HEK293 (cell line): ENCODE data around the gene PGAP1.

Experiments
- GFI1B ChIP-seq: fragments of 450-650 bp; formaldehyde crosslinking; IDR thresholded peaks from 2 replicates; pipeline ENCODE4 v1.5.1; 2016; ENCODE audit warnings: missing biosample characterization, missing genetic modification characterization
- HOXD13 ChIP-seq: sonication (generic); formaldehyde crosslinking; IDR thresholded peaks from 2 replicates; pipeline ENCODE4 v1.8.0; 2022; ENCODE audit warnings: missing genetic modification reagents, borderline replicate concordance
- KLF10 ChIP-seq: fragments of 450-650 bp; IDR thresholded peaks from 2 replicates; pipeline ENCODE4 v1.5.1; 2018; ENCODE audit warnings: missing biosample characterization, mild to moderate bottlenecking, missing genetic modification characterization
- KLF16 ChIP-seq: fragments of 450-650 bp; formaldehyde crosslinking; IDR thresholded peaks from 2 replicates; pipeline ENCODE4 v1.5.1; 2017; ENCODE audit warnings: missing biosample characterization, missing genetic modification characterization
- SCRT1 ChIP-seq: fragments of 450-650 bp; formaldehyde crosslinking; IDR thresholded peaks from 2 replicates; pipeline ENCODE4 v1.5.1; 2016; ENCODE audit warnings: missing biosample characterization, missing genetic modification characterization, borderline replicate concordance
- SP2 ChIP-seq: fragments of 450-650 bp; formaldehyde crosslinking; IDR thresholded peaks from 2 replicates; pipeline ENCODE4 v1.5.1; 2016; ENCODE audit warnings: missing biosample characterization, missing genetic modification characterization
- YY1 ChIP-seq: fragments of 450-650 bp; formaldehyde crosslinking; IDR thresholded peaks from 2 replicates; pipeline ENCODE4 v1.5.1; 2018; ENCODE audit warnings: missing biosample characterization, missing genetic modification characterization
- ZBTB17 ChIP-seq: fragments of 450-650 bp; formaldehyde crosslinking; IDR thresholded peaks from 2 replicates; pipeline ENCODE4 v1.5.1; 2016; ENCODE audit warnings: missing biosample characterization, missing genetic modification characterization
- ZBTB20 ChIP-seq: fragments of 450-650 bp; formaldehyde crosslinking; IDR thresholded peaks from 2 replicates; pipeline ENCODE4 v1.5.1; 2016; ENCODE audit warnings: missing biosample characterization, missing genetic modification characterization
- ZFP3 ChIP-seq: fragments of 450-650 bp; formaldehyde crosslinking; IDR thresholded peaks from 2 replicates; pipeline ENCODE4 v1.5.1; 2016; ENCODE audit warnings: low read depth, missing biosample characterization, missing genetic modification characterization
- ZNF10 ChIP-seq: fragments of 450-650 bp; formaldehyde crosslinking; IDR thresholded peaks from 2 replicates; pipeline ENCODE4 v1.5.1; 2017; ENCODE audit warnings: missing biosample characterization, missing genetic modification characterization
- ZNF114 ChIP-seq: fragments of 450-650 bp; formaldehyde crosslinking; IDR thresholded peaks from 2 replicates; pipeline ENCODE4 v1.5.0; 2017; ENCODE audit warnings: missing biosample characterization, missing genetic modification characterization
- ZNF133 ChIP-seq: fragments of 450-650 bp; formaldehyde crosslinking; IDR thresholded peaks from 2 replicates; pipeline ENCODE4 v1.5.1; 2016; ENCODE audit warnings: missing biosample characterization, missing genetic modification characterization
- ZNF146 ChIP-seq: fragments of 450-650 bp; formaldehyde crosslinking; IDR thresholded peaks from 2 replicates; pipeline ENCODE4 v1.5.1; 2016; ENCODE audit warnings: missing biosample characterization, missing genetic modification characterization
- ZNF19 ChIP-seq: fragments of 450-650 bp; formaldehyde crosslinking; IDR thresholded peaks from 2 replicates; pipeline ENCODE4; 2016; ENCODE audit warnings: missing biosample characterization, missing genetic modification characterization, low read depth
- ZNF221 ChIP-seq: fragments of 450-650 bp; formaldehyde crosslinking; IDR thresholded peaks from 2 replicates; pipeline ENCODE4 v1.5.1; 2017; ENCODE audit warnings: missing biosample characterization, missing genetic modification characterization, borderline replicate concordance
- ZNF266 ChIP-seq: fragments of 450-650 bp; formaldehyde crosslinking; IDR thresholded peaks from 2 replicates; pipeline ENCODE4 v1.5.1; 2016; ENCODE audit warnings: missing biosample characterization, missing genetic modification characterization, low read depth
- ZNF311 ChIP-seq: fragments of 450-650 bp; formaldehyde crosslinking; IDR thresholded peaks from 2 replicates; pipeline ENCODE4 v1.5.1; 2017; ENCODE audit warnings: missing biosample characterization, missing genetic modification characterization, borderline replicate concordance
- ZNF433 ChIP-seq: fragments of 450-650 bp; formaldehyde crosslinking; IDR thresholded peaks from 2 replicates; pipeline ENCODE4 v1.5.1; 2016; ENCODE audit warnings: missing biosample characterization, missing genetic modification characterization, low read depth
- ZNF561 ChIP-seq: fragments of 450-650 bp; IDR thresholded peaks from 2 replicates; pipeline ENCODE4 v1.5.1; 2018; ENCODE audit warnings: missing biosample characterization, missing genetic modification characterization, borderline replicate concordance
- ZNF624 ChIP-seq: fragments of 450-650 bp; formaldehyde crosslinking; IDR thresholded peaks from 2 replicates; pipeline ENCODE4 v1.5.1; 2017; ENCODE audit warnings: missing biosample characterization, missing genetic modification characterization
- ZNF629 ChIP-seq: fragments of 450-650 bp; formaldehyde crosslinking; IDR thresholded peaks from 2 replicates; pipeline ENCODE4 v1.5.1; 2017; ENCODE audit warnings: missing biosample characterization, missing genetic modification characterization
- ZNF776 ChIP-seq: fragments of 450-650 bp; formaldehyde crosslinking; IDR thresholded peaks from 2 replicates; pipeline ENCODE4 v1.5.0; 2017; ENCODE audit warnings: missing biosample characterization, missing genetic modification characterization, borderline replicate concordance
- ZSCAN16 ChIP-seq: fragments of 450-650 bp; formaldehyde crosslinking; IDR thresholded peaks from 2 replicates; pipeline ENCODE4 v1.5.1; 2016; ENCODE audit warnings: missing biosample characterization, missing genetic modification characterization
- TF ChIP-seq, protein P1 (sequence below): fragments of 450-650 bp; formaldehyde crosslinking; IDR thresholded peaks from 2 replicates; pipeline ENCODE4 v1.5.1; 2017; ENCODE audit warnings: missing biosample characterization, missing genetic modification characterization
- TF ChIP-seq, protein P2 (sequence below): fragments of 450-650 bp; IDR thresholded peaks from 2 replicates; pipeline ENCODE4 v1.5.1; 2018; ENCODE audit warnings: missing biosample characterization, mild to moderate bottlenecking, missing genetic modification characterization
- TF ChIP-seq, protein P3 (sequence below): fragments of 450-650 bp; IDR thresholded peaks from 2 replicates; pipeline ENCODE4 v1.5.1; 2018; ENCODE audit warnings: missing biosample characterization, missing genetic modification characterization
- TF ChIP-seq, protein P4 (sequence below): fragments of 450-650 bp; formaldehyde crosslinking; IDR thresholded peaks from 2 replicates; pipeline ENCODE4 v1.5.1; 2016; ENCODE audit warnings: missing biosample characterization, missing genetic modification characterization
- TF ChIP-seq, protein P5 (sequence below): fragments of 450-650 bp; formaldehyde crosslinking; IDR thresholded peaks from 2 replicates; pipeline ENCODE4 v1.5.1; 2017; ENCODE audit warnings: missing biosample characterization, missing genetic modification characterization
- TF ChIP-seq, protein P6 (sequence below): fragments of 450-650 bp; formaldehyde crosslinking; IDR thresholded peaks from 2 replicates; pipeline ENCODE4 v1.5.1; 2016; ENCODE audit warnings: missing biosample characterization, missing genetic modification characterization

The PGAP1 gene

DNA sequence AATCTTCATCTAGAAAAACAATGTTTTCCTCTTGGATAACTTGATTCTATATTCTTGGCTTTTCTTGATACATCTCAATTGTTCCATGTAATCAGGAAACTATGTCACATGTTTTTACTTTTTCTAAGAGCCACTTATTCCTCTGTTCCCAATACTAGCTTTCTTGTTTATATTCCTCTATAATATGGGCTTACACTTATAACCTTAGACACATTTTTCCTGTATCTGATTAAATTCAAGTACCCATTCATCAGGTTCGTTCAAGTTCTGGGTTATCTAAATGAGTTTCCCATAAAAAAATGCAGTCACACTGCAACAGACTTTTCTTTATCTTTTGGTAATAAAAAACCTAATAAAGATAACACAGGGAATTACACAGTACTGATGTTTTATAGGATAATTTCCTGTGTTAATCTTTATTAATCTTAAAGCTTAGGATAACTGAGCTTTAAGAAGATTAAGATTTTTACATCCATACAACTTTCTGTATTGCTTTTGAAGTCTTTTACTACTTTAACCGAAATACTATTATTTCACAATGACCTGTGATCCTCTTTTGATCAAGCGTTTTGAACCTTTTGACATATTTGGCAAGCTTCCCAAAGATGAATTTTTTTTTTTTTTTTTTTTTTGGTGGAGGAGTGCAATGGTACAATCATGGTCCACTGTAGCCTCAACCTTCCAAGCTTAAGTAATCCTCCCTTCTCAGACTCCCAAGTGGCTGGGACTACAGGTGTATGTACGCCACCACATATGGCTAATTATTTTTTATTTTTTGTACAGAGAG, 73.0 kb downstream of the PGAP1 start (continued):
- TF ChIP-seq ZNF433 (no peak), GFI1B (tag by site-specific recombination) (peak; percentile 35; the same call in 1 of the 2 replicates), ZNF266 (tag by site-specific recombination) (no peak), ZNF19 (tag by site-specific recombination) (0 out of 2 replicates have a peak, but pooled peaks have one; percentile 74), KLF16 (peak; percentile 79; the same call in 1 of the 2 replicates), ZNF776 (tag by site-specific recombination) (no peak), ZNF10 (tag by site-specific recombination) (peak; percentile 55; the same call in 1 of the 2 replicates), ZBTB20 (tag by site-specific recombination) (no peak), YY1 (tag by site-specific recombination) (peak; percentile 15; the same call in 1 of the 2 replicates), SCRT1 (tag by site-specific recombination) (peak; percentile 93), ZBTB17 (peak; percentile 74), HOXD13 (CRISPR knock-in tag) (peak; percentile 78), ZNF311 (tag by site-specific recombination) (no peak), ZNF624 (tag by site-specific recombination) (no peak), ZFP3 (no peak), ZSCAN16 (tag by site-specific recombination) (no peak), ZNF629 (peak; percentile 65), ZNF114 (no peak), ZNF146 (tag by site-specific recombination) (peak; percentile 4; the same call in 1 of the 2 replicates), ZNF561 (tag by site-specific recombination) (no peak), ZNF133 (tag by site-specific recombination) (peak; percentile 59; the same call in 1 of the 2 replicates), ZNF221 (no peak), SP2 (tag by site-specific recombination) (no peak), KLF10 (tag by site-specific recombination) (peak; percentile 68)
- TF ChIP-seq, protein P1, sequence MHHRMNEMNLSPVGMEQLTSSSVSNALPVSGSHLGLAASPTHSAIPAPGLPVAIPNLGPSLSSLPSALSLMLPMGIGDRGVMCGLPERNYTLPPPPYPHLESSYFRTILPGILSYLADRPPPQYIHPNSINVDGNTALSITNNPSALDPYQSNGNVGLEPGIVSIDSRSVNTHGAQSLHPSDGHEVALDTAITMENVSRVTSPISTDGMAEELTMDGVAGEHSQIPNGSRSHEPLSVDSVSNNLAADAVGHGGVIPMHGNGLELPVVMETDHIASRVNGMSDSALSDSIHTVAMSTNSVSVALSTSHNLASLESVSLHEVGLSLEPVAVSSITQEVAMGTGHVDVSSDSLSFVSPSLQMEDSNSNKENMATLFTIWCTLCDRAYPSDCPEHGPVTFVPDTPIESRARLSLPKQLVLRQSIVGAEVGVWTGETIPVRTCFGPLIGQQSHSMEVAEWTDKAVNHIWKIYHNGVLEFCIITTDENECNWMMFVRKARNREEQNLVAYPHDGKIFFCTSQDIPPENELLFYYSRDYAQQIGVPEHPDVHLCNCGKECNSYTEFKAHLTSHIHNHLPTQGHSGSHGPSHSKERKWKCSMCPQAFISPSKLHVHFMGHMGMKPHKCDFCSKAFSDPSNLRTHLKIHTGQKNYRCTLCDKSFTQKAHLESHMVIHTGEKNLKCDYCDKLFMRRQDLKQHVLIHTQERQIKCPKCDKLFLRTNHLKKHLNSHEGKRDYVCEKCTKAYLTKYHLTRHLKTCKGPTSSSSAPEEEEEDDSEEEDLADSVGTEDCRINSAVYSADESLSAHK (tag by site-specific recombination) = peak; percentile 91
- TF ChIP-seq, protein P2, sequence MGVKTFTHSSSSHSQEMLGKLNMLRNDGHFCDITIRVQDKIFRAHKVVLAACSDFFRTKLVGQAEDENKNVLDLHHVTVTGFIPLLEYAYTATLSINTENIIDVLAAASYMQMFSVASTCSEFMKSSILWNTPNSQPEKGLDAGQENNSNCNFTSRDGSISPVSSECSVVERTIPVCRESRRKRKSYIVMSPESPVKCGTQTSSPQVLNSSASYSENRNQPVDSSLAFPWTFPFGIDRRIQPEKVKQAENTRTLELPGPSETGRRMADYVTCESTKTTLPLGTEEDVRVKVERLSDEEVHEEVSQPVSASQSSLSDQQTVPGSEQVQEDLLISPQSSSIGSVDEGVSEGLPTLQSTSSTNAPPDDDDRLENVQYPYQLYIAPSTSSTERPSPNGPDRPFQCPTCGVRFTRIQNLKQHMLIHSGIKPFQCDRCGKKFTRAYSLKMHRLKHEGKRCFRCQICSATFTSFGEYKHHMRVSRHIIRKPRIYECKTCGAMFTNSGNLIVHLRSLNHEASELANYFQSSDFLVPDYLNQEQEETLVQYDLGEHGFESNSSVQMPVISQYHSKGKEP (tag by site-specific recombination) = peak; percentile 94
- TF ChIP-seq, protein P3, sequence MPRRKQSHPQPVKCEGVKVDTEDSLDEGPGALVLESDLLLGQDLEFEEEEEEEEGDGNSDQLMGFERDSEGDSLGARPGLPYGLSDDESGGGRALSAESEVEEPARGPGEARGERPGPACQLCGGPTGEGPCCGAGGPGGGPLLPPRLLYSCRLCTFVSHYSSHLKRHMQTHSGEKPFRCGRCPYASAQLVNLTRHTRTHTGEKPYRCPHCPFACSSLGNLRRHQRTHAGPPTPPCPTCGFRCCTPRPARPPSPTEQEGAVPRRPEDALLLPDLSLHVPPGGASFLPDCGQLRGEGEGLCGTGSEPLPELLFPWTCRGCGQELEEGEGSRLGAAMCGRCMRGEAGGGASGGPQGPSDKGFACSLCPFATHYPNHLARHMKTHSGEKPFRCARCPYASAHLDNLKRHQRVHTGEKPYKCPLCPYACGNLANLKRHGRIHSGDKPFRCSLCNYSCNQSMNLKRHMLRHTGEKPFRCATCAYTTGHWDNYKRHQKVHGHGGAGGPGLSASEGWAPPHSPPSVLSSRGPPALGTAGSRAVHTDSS (tag by site-specific recombination) = peak; percentile 21; the same call in 1 of the 2 replicates
- TF ChIP-seq, protein P4, sequence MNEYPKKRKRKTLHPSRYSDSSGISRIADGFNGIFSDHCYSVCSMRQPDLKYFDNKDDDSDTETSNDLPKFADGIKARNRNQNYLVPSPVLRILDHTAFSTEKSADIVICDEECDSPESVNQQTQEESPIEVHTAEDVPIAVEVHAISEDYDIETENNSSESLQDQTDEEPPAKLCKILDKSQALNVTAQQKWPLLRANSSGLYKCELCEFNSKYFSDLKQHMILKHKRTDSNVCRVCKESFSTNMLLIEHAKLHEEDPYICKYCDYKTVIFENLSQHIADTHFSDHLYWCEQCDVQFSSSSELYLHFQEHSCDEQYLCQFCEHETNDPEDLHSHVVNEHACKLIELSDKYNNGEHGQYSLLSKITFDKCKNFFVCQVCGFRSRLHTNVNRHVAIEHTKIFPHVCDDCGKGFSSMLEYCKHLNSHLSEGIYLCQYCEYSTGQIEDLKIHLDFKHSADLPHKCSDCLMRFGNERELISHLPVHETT = peak; percentile 39; the same call in 1 of the 2 replicates
- TF ChIP-seq, protein P5, sequence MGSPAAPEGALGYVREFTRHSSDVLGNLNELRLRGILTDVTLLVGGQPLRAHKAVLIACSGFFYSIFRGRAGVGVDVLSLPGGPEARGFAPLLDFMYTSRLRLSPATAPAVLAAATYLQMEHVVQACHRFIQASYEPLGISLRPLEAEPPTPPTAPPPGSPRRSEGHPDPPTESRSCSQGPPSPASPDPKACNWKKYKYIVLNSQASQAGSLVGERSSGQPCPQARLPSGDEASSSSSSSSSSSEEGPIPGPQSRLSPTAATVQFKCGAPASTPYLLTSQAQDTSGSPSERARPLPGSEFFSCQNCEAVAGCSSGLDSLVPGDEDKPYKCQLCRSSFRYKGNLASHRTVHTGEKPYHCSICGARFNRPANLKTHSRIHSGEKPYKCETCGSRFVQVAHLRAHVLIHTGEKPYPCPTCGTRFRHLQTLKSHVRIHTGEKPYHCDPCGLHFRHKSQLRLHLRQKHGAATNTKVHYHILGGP (tag by site-specific recombination) = peak; percentile 41; the same call in 1 of the 2 replicates
- TF ChIP-seq, protein P6, sequence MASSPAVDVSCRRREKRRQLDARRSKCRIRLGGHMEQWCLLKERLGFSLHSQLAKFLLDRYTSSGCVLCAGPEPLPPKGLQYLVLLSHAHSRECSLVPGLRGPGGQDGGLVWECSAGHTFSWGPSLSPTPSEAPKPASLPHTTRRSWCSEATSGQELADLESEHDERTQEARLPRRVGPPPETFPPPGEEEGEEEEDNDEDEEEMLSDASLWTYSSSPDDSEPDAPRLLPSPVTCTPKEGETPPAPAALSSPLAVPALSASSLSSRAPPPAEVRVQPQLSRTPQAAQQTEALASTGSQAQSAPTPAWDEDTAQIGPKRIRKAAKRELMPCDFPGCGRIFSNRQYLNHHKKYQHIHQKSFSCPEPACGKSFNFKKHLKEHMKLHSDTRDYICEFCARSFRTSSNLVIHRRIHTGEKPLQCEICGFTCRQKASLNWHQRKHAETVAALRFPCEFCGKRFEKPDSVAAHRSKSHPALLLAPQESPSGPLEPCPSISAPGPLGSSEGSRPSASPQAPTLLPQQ (tag by site-specific recombination) = 0 out of 2 replicates have a peak, but pooled peaks have one; percentile 68
